ENCODE data around the gene EXOC4.

Gene EXOC4

GRCh38 chr7:133860628-133861335, 607.9 kb downstream of the EXOC4 start:
- DNase-seq, result no peak
- H3K27ac ChIP-seq, result no peak overlapping the region
- H3K4me3 ChIP-seq (ENCODE audit: low read depth, low read length), result no peak overlapping the region
- no peaks in the 10 kb centered on the region for H3K9me3 ChIP-seq (ENCODE audit: severe bottlenecking)
- no peaks in the 10 kb centered on the region for H3K27me3 ChIP-seq (ENCODE audit: insufficient read depth, low read depth, severe bottlenecking)
- TF ChIP-seq, protein P1, sequence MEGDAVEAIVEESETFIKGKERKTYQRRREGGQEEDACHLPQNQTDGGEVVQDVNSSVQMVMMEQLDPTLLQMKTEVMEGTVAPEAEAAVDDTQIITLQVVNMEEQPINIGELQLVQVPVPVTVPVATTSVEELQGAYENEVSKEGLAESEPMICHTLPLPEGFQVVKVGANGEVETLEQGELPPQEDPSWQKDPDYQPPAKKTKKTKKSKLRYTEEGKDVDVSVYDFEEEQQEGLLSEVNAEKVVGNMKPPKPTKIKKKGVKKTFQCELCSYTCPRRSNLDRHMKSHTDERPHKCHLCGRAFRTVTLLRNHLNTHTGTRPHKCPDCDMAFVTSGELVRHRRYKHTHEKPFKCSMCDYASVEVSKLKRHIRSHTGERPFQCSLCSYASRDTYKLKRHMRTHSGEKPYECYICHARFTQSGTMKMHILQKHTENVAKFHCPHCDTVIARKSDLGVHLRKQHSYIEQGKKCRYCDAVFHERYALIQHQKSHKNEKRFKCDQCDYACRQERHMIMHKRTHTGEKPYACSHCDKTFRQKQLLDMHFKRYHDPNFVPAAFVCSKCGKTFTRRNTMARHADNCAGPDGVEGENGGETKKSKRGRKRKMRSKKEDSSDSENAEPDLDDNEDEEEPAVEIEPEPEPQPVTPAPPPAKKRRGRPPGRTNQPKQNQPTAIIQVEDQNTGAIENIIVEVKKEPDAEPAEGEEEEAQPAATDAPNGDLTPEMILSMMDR (IDR thresholded peaks at IDR 0.05; ENCODE audit: low read depth, low read length), result no peak
- no peaks in the 10 kb centered on the region for H3K36me3 ChIP-seq

GRCh38 chr7:133861876-133862275, 609.0 kb downstream of the EXOC4 start:
- TF ChIP-seq, protein P1 (IDR thresholded peaks at IDR 0.05; ENCODE audit: low read depth, low read length), result no peak
- no peak overlapping the region for H3K4me3 ChIP-seq (ENCODE audit: low read depth, low read length)
- H3K27me3 ChIP-seq (ENCODE audit: insufficient read depth, low read depth, severe bottlenecking), result no peaks in the 10 kb centered on the region
- H3K36me3 ChIP-seq, result no peaks in the 10 kb centered on the region
- DNase-seq, result no peak
- H3K27ac ChIP-seq, result no peak overlapping the region
- no peaks in the 10 kb centered on the region for H3K9me3 ChIP-seq (ENCODE audit: severe bottlenecking)

GRCh38 chr7:133863362-133864061, 610.6 kb downstream of the EXOC4 start:
- H3K27me3 ChIP-seq (ENCODE audit: insufficient read depth, low read depth, severe bottlenecking), result no peaks in the 10 kb centered on the region
- H3K27ac ChIP-seq, result no peak overlapping the region
- H3K4me3 ChIP-seq (ENCODE audit: low read depth, low read length), result no peak overlapping the region
- H3K9me3 ChIP-seq (ENCODE audit: severe bottlenecking), result no peaks in the 10 kb centered on the region
- no peak for DNase-seq
- TF ChIP-seq, protein P1 (IDR thresholded peaks at IDR 0.05; ENCODE audit: low read depth, low read length), result no peak
- H3K36me3 ChIP-seq, result no peaks in the 10 kb centered on the region

GRCh38 chr7:133869556-133869955, 616.7 kb downstream of the EXOC4 start:
- Histone ChIP-seq H3K27me3 (ENCODE audit: insufficient read depth, low read depth, severe bottlenecking) (no peaks in the 10 kb centered on the region), H3K36me3 (no peaks in the 10 kb centered on the region), H3K27ac (no peak overlapping the region), H3K9me3 (ENCODE audit: severe bottlenecking) (no peaks in the 10 kb centered on the region), H3K4me3 (ENCODE audit: low read depth, low read length) (no peak overlapping the region)
- no peak for DNase-seq
- TF ChIP-seq, protein P1 (IDR thresholded peaks at IDR 0.05; ENCODE audit: low read depth, low read length), result no peak

DNA sequence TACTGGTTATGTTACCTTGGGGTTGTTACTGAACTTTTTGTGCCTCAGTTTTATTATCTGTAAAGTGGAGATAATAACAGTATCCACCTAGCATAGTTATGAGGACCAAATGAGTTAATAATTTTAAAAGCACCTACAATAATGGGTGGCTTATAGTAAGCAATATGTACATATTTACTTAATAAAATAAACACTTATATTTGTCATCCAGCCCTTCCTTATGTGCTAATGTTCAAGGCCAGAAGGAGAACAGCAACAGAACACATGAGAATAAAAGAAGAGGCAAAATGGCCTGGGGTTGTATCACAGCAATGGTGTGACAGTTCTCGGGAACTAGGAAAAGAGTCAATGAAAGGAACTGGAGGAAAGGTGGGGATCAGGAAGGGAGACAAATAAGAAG, 618.9 kb downstream of the EXOC4 start:
- H3K27ac ChIP-seq, result no peak overlapping the region
- TF ChIP-seq, protein P1 (IDR thresholded peaks at IDR 0.05; ENCODE audit: low read depth, low read length), result no peak
- DNase-seq, result no peak
- H3K36me3 ChIP-seq, result no peaks in the 10 kb centered on the region
- no peaks in the 10 kb centered on the region for H3K27me3 ChIP-seq (ENCODE audit: insufficient read depth, low read depth, severe bottlenecking)
- no peaks in the 10 kb centered on the region for H3K9me3 ChIP-seq (ENCODE audit: severe bottlenecking)
- no peak overlapping the region for H3K4me3 ChIP-seq (ENCODE audit: low read depth, low read length)

Data from WERI-Rb-1 (cell line).